WI38 (cell line): ENCODE data around the gene DNTTIP2.

Experiments
- H3K4me3 ChIP-seq: 2 replicates; pipeline ENCODE4 v1.5.1; 2011; ENCODE audit warnings: low read depth, mild to moderate bottlenecking, control low read depth, low read length
- CTCF ChIP-seq: IDR thresholded peaks from 2 replicates; pipeline ENCODE4 v1.5.1; 2012; ENCODE audit warnings: low read depth, mild to moderate bottlenecking, control low read depth, low read length

DNTTIP2 gene

GRCh38 chr1:93899543-93900207 lies 20.7 kb upstream of the DNTTIP2 start:
- no peak overlapping the region for H3K4me3 ChIP-seq
- TF ChIP-seq CTCF: no peak

GRCh38 chr1:93888900-93889299 lies 9.9 kb upstream of the DNTTIP2 start:
- H3K4me3 ChIP-seq: no peak overlapping the region
- no peak for TF ChIP-seq CTCF

- H3K4me3 ChIP-seq: no peak overlapping the region
- no peak for TF ChIP-seq CTCF
These were observed 3.3 kb upstream of the DNTTIP2 start for GRCh38 chr1:93882269-93882668.

- no peak for TF ChIP-seq CTCF
- H3K4me3 ChIP-seq: no peak overlapping the region
These were observed 1.7 kb upstream of the DNTTIP2 start for GRCh38 chr1:93880731-93881130.

GRCh38 chr1:93878501-93878888 lies 511 bp downstream of the DNTTIP2 start:
- no peak for TF ChIP-seq CTCF
- H3K4me3 ChIP-seq: peak overlapping the region; percentile 85

- no peak overlapping the region for H3K4me3 ChIP-seq
- TF ChIP-seq CTCF: no peak
These were observed 1.5 kb downstream of the DNTTIP2 start for GRCh38 chr1:93877529-93877928.

GRCh38 chr1:93876244-93876643 lies 2.8 kb downstream of the DNTTIP2 start:
- no peak overlapping the region for H3K4me3 ChIP-seq
- no peak for TF ChIP-seq CTCF
